ENCODE data around the gene SPAG17. TPM values are rescaled to one million over a fixed set of nuclear protein-coding genes. Genes with fewer than 3 reads are reported as not detected.

SPAG17 gene
- total and polyA plus RNA-seq, 8 donors = 1.3 to 18.3 (median 9.7) TPM

GRCh38 chr1:118151312-118151937 is 33.6 kb downstream of the SPAG17 start:
- peak; percentile 46 to 65 for TF ChIP-seq CTCF (IDR thresholded peaks at IDR 0.05)
- no peaks in the 10 kb centered on the region for H3K9me3 ChIP-seq
- intact Hi-C loops (cut with DNase I) = no loop called here
- no peaks in the 10 kb centered on the region for H3K36me3 ChIP-seq
- no peaks in the 10 kb centered on the region for H3K27me3 ChIP-seq
- ATAC-seq (peak; percentile 55), DNase-seq (peak in 2 of 4 donors; percentile 67 to 77)
- H3K4me3 ChIP-seq = no peak overlapping the region
- no peak overlapping the region for H3K27ac ChIP-seq
- H3K4me1 ChIP-seq = no peaks in the 10 kb centered on the region

GRCh38 chr1:118149799-118150198 is 35.2 kb downstream of the SPAG17 start:
- Histone ChIP-seq H3K4me3 (no peak overlapping the region), H3K36me3 (no peaks in the 10 kb centered on the region), H3K27ac (no peak overlapping the region), H3K27me3 (no peaks in the 10 kb centered on the region), H3K4me1 (no peaks in the 10 kb centered on the region), H3K9me3 (no peaks in the 10 kb centered on the region)
- intact Hi-C loops (cut with DNase I) = no loop called here
- TF ChIP-seq CTCF (IDR thresholded peaks at IDR 0.05) = no peak
- DNase-seq = no peak
- no peak for ATAC-seq

- intact Hi-C loops (cut with DNase I) = no loop called here
- H3K4me1 ChIP-seq = no peaks in the 10 kb centered on the region
- no peak for DNase-seq
- no peak overlapping the region for H3K4me3 ChIP-seq
- no peaks in the 10 kb centered on the region for H3K36me3 ChIP-seq
- no peak overlapping the region for H3K27ac ChIP-seq
- H3K27me3 ChIP-seq = no peaks in the 10 kb centered on the region
- no peaks in the 10 kb centered on the region for H3K9me3 ChIP-seq
- TF ChIP-seq CTCF (IDR thresholded peaks at IDR 0.05) = no peak
- peak; percentile 30 for ATAC-seq
Measured at GRCh38 chr1:118148034-118148433, 37.0 kb downstream of the SPAG17 start.

GRCh38 chr1:118147522-118147921 is 37.5 kb downstream of the SPAG17 start:
- peak; percentile 85 for ATAC-seq
- peak in 2 of 4 donors; percentile 40 to 44 for DNase-seq
- intact Hi-C loops (cut with DNase I) = no loop called here
- Histone ChIP-seq H3K9me3 (no peaks in the 10 kb centered on the region), H3K4me1 (no peaks in the 10 kb centered on the region), H3K4me3 (no peak overlapping the region), H3K27ac (no peak overlapping the region), H3K36me3 (no peaks in the 10 kb centered on the region), H3K27me3 (no peaks in the 10 kb centered on the region)
- TF ChIP-seq CTCF (IDR thresholded peaks at IDR 0.05) = no peak

GRCh38 chr1:118145721-118146120 is 39.3 kb downstream of the SPAG17 start:
- intact Hi-C loops (cut with DNase I) = no loop called here

More at GRCh38 chr1:118145721-118146120, 39.3 kb downstream of the SPAG17 start:
- no peaks in the 10 kb centered on the region for H3K36me3 ChIP-seq
- H3K9me3 ChIP-seq = no peaks in the 10 kb centered on the region
- no peaks in the 10 kb centered on the region for H3K27me3 ChIP-seq
- DNase-seq = no peak
- H3K4me1 ChIP-seq = no peaks in the 10 kb centered on the region
- TF ChIP-seq CTCF (IDR thresholded peaks at IDR 0.05) = no peak
- H3K4me3 ChIP-seq = no peak overlapping the region
- H3K27ac ChIP-seq = no peak overlapping the region
- ATAC-seq = no peak
